OCI-LY7 (cell line): ENCODE results near the gene TNFAIP8L2.

Source experiments
- CTCF ChIP-seq: fragments of 200-600 bp; sonication (generic); conservative IDR thresholded peaks from 2 replicates; pipeline ENCODE4 v1.5.1; 2014; ENCODE audit warnings: mild to moderate bottlenecking, antibody characterized with exemption, low read length, moderate library complexity, mixed read lengths
- EZH2phosphoT487 ChIP-seq: fragments of 200-600 bp; sonication (generic); IDR thresholded peaks from 2 replicates; pipeline ENCODE4 v1.6.1; 2018; ENCODE audit warnings: low read depth, borderline replicate concordance, mild to moderate bottlenecking, mixed run types, antibody characterized with exemption, low read length, moderate library complexity, mixed read lengths

DNA sequence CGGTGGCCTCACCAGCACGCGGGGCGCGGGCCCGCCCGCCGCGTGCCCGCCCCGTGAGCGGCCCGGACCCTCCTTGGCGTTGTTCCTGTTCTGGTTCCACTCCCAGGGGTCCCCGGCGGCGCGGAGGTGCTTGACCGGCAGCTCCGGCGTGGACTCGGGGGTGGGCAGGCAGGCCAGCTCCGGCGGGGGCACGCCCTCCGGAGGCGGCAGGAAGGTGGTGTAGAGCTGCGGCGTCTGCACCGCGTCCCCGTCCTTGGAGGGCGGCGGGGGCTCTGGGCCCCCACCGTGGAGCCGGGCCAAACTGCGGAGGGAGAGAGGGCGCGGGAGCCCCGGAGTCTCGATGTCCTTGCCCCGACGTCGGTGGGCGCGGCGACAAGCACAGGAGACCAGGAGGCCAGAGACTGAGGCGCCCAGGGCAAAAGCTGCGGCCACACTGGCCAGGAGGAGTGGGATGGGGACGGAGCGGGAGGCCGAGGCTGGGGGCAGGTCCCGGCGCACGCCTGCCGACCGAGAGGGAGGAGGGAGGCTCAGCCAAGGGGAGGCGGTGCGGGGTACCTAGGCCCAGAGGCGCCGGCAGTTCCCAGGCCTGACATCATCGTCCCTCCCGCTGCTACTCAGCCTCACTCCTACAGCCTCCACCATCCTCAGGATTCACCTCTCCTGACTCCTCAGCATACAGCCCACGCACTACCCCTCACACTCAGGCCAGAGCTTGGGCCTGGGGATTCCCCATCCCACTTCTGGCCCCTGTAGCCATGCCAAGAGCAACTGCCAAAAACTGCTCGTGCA, 23.2 kb upstream of the TNFAIP8L2 start:
- TF ChIP-seq CTCF = no peak
- no peak for TF ChIP-seq EZH2phosphoT487
